B cell (primary cell): ENCODE measurements around the gene LIPK.

ENCODE experiments used
- EZH2 ChIP-seq: IDR thresholded peaks from 2 replicates; pipeline ENCODE4 v1.6.1; 2012; ENCODE audit warnings: borderline replicate concordance, low read depth, mild to moderate bottlenecking, moderate library complexity, low read length; ENCODE audit not compliant: insufficient read depth, poor library complexity, severe bottlenecking
- TF ChIP-seq, protein P1 (sequence below): fragments of 200-600 bp; IDR thresholded peaks from one replicate; pipeline ENCODE4 v1.8.0; 2022; ENCODE audit warnings: antibody characterized with exemption, mild to moderate bottlenecking

GRCh38 chr10:88705958-88706357 is at the start of gene LIPK:
- TF ChIP-seq EZH2 = no peak
- TF ChIP-seq, protein P1, sequence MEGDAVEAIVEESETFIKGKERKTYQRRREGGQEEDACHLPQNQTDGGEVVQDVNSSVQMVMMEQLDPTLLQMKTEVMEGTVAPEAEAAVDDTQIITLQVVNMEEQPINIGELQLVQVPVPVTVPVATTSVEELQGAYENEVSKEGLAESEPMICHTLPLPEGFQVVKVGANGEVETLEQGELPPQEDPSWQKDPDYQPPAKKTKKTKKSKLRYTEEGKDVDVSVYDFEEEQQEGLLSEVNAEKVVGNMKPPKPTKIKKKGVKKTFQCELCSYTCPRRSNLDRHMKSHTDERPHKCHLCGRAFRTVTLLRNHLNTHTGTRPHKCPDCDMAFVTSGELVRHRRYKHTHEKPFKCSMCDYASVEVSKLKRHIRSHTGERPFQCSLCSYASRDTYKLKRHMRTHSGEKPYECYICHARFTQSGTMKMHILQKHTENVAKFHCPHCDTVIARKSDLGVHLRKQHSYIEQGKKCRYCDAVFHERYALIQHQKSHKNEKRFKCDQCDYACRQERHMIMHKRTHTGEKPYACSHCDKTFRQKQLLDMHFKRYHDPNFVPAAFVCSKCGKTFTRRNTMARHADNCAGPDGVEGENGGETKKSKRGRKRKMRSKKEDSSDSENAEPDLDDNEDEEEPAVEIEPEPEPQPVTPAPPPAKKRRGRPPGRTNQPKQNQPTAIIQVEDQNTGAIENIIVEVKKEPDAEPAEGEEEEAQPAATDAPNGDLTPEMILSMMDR = no peak
